H1 (cell line): ENCODE data around the gene MVK. TPM values are rescaled to one million over a fixed set of nuclear protein-coding genes. Genes with fewer than 3 reads are reported as not detected.

Source experiments
- CTCF ChIA-PET: fragments of 300-600 bp; sonication (Branson Sonifier 250); formaldehyde crosslinking; loops from one replicate; lab custom pipeline; 2021; ENCODE audit not compliant: partially characterized antibody; lab: Charles Lee
- POLR2A ChIA-PET: fragments of 300-600 bp; sonication (Branson Sonifier 250); formaldehyde crosslinking; loops from one replicate; lab custom pipeline; 2021; ENCODE audit warnings: inconsistent platforms; ENCODE audit not compliant: partially characterized antibody; lab: Charles Lee
- DNase-seq, 2 experiments: peaks; one replicate each; pipeline versions ENCODE4 v3.0.0 to v3.0.0-alpha.2; 2010 to 2022; ENCODE audit warnings: low spot score in 2 of 2, low read depth in 1 of 2, mixed read lengths in 1 of 2
- FAIRE-seq: peaks from 2 replicates; lab custom pipeline; 2011; peaks lifted over from hg19 to GRCh38; lab: Jason Lieb, UNC
- H2AFZ ChIP-seq: 2 replicates; pipeline ENCODE4 v1.8.1; 2012; ENCODE audit warnings: low read length, inconsistent platforms
- H2AK5ac ChIP-seq: 2 replicates; pipeline ENCODE4 v1.6.1; 2013; ENCODE audit warnings: low read depth, low read length
- H2BK120ac ChIP-seq: replicated peaks from 2 replicates; pipeline ENCODE3; 2013; ENCODE audit warnings: low read depth, low read length, inconsistent platforms
- H2BK12ac ChIP-seq: 2 replicates; pipeline ENCODE4 v1.6.1; 2013; ENCODE audit warnings: low read depth, low read length
- H2BK15ac ChIP-seq: 2 replicates; pipeline ENCODE4 v1.6.1; 2013; ENCODE audit warnings: low read length
- H2BK20ac ChIP-seq: 2 replicates; pipeline ENCODE4 v1.6.1; 2013; ENCODE audit warnings: low read length
- H2BK5ac ChIP-seq: 2 replicates; pipeline ENCODE4 v1.6.1; 2013; ENCODE audit warnings: low read depth, low read length
- H3K14ac ChIP-seq: 2 replicates; pipeline ENCODE4 v1.6.1; 2013; ENCODE audit warnings: inconsistent platforms; ENCODE audit not compliant: insufficient read length
- H3K18ac ChIP-seq: 2 replicates; pipeline ENCODE4 v1.6.1; 2013; ENCODE audit warnings: low read length; ENCODE audit errors: extremely low read depth
- H3K23ac ChIP-seq: 2 replicates; pipeline ENCODE4 v1.6.1; 2013; ENCODE audit warnings: inconsistent platforms; ENCODE audit not compliant: insufficient read length
- H3K23me2 ChIP-seq: 2 replicates; pipeline ENCODE4 v1.6.1; 2013; ENCODE audit warnings: low read depth, low read length
- H3K27ac ChIP-seq: 2 replicates; pipeline ENCODE4 v1.6.1; 2011; ENCODE audit warnings: low read depth, low read length, inconsistent platforms
- H3K27me3 ChIP-seq, 4 experiments: replicated peaks in 1 of 4; 1 replicate in 1 of 4; 2 replicates in 3 of 4; pipeline versions ENCODE4 v1.6.1 to v1.8.1; 2011 to 2013; ENCODE audit warnings: low read length in 3 of 4, mild to moderate bottlenecking in 3 of 4, inconsistent platforms in 2 of 4, mixed read lengths in 2 of 4, moderate library complexity in 1 of 4; ENCODE audit not compliant: control insufficient read depth in 3 of 4, insufficient read depth in 3 of 4; ENCODE audit errors: extremely low read depth in 1 of 4
- H3K36me3 ChIP-seq, 4 experiments: 2 replicates each; pipeline versions ENCODE4 v1.6.1 to v1.8.1; 2011 to 2013; ENCODE audit warnings: mild to moderate bottlenecking in 4 of 4, low read length in 3 of 4, moderate library complexity in 2 of 4, control low read depth in 1 of 4, inconsistent platforms in 1 of 4; ENCODE audit not compliant: insufficient read depth in 4 of 4, control insufficient read depth in 2 of 4
- H3K4ac ChIP-seq: replicated peaks from 2 replicates; pipeline ENCODE3; 2013; ENCODE audit warnings: low read length, low read depth, mixed read lengths, inconsistent platforms; ENCODE audit not compliant: insufficient read length
- H3K4me1 ChIP-seq, 4 experiments: replicated peaks in 1 of 4; 1 replicate in 1 of 4; 2 replicates in 3 of 4; pipeline versions ENCODE4 v1.6.1 to v1.8.1; 2011 to 2013; ENCODE audit warnings: low read length in 3 of 4, inconsistent platforms in 2 of 4, mixed read lengths in 1 of 4; ENCODE audit not compliant: insufficient read depth in 4 of 4, control insufficient read depth in 3 of 4
- H3K4me2 ChIP-seq, 2 experiments: 2 replicates each; pipeline versions ENCODE4 v1.6.1 to v1.8.1; 2011 to 2013; ENCODE audit warnings: low read depth in 2 of 2, low read length in 2 of 2, control low read depth in 1 of 2, inconsistent platforms in 1 of 2, mild to moderate bottlenecking in 1 of 2; ENCODE audit not compliant: insufficient read depth in 1 of 2
- H3K4me3 ChIP-seq, 4 experiments: fragments of 200-600, 300-600 bp in 1 of 4; sonication (generic), shearing (Covaris generic), sonication (Bioruptor Twin) in 1 of 4; 2 replicates each; pipeline versions ENCODE4 v1.5.1 to v1.8.1; 2011 to 2016; ENCODE audit warnings: low read length in 4 of 4, low read depth in 3 of 4, control low read depth in 2 of 4, inconsistent platforms in 2 of 4, mild to moderate bottlenecking in 2 of 4, mixed read lengths in 1 of 4, moderate library complexity in 1 of 4; ENCODE audit not compliant: insufficient read depth in 2 of 4; ENCODE audit errors: extremely low read depth in 1 of 4
- H3K56ac ChIP-seq: replicated peaks from 2 replicates; pipeline ENCODE3; 2013; ENCODE audit warnings: low read depth, mild to moderate bottlenecking, mixed read lengths, low read length, inconsistent platforms; ENCODE audit not compliant: insufficient read length
- H3K79me1 ChIP-seq: 2 replicates; pipeline ENCODE4 v1.6.1; 2013; ENCODE audit warnings: low read depth, low read length, control low read depth
- H3K79me2 ChIP-seq, 2 experiments: 2 replicates each; pipeline versions ENCODE4 v1.6.1 to v1.8.1; 2012 to 2013; ENCODE audit warnings: low read length in 2 of 2, mild to moderate bottlenecking in 2 of 2, inconsistent platforms in 1 of 2; ENCODE audit not compliant: insufficient read depth in 2 of 2, control insufficient read depth in 1 of 2
- H3K9ac ChIP-seq, 4 experiments: replicated peaks in 1 of 4; 1 replicate in 1 of 4; 2 replicates in 3 of 4; pipeline versions ENCODE4 v1.6.1 to v1.8.1; 2011 to 2013; ENCODE audit warnings: low read depth in 3 of 4, low read length in 3 of 4, control low read depth in 2 of 4, mild to moderate bottlenecking in 2 of 4, moderate library complexity in 2 of 4, inconsistent platforms in 1 of 4; ENCODE audit errors: extremely low read depth in 1 of 4
- H3K9me3 ChIP-seq, 2 experiments: 2 replicates each; pipeline versions ENCODE4 v1.6.1 to v1.8.1; 2012 to 2013; ENCODE audit warnings: mild to moderate bottlenecking in 2 of 2, moderate library complexity in 2 of 2, control low read depth in 1 of 2, inconsistent platforms in 1 of 2, low read depth in 1 of 2, low read length in 1 of 2, mixed read lengths in 1 of 2; ENCODE audit not compliant: insufficient read depth in 2 of 2
- H4K20me1 ChIP-seq, 2 experiments: replicated peaks in 1 of 2; 2 replicates each; pipeline versions ENCODE3 to v1.8.1; 2011 to 2013; ENCODE audit warnings: inconsistent platforms in 2 of 2, low read length in 2 of 2, mild to moderate bottlenecking in 1 of 2; ENCODE audit not compliant: insufficient read depth in 2 of 2, control insufficient read depth in 1 of 2
- H4K5ac ChIP-seq: 2 replicates; pipeline ENCODE4 v1.6.1; 2013; ENCODE audit warnings: low read length, low read depth, mixed read lengths, inconsistent platforms; ENCODE audit not compliant: insufficient read length
- H4K8ac ChIP-seq: 2 replicates; pipeline ENCODE4 v1.8.0; 2013; ENCODE audit warnings: mild to moderate bottlenecking, moderate library complexity, low read length, inconsistent platforms; ENCODE audit not compliant: insufficient read depth; ENCODE audit errors: extremely low read depth
- H4K91ac ChIP-seq: replicated peaks from 2 replicates; pipeline ENCODE3; 2013; ENCODE audit warnings: low read length, mixed read lengths, inconsistent platforms; ENCODE audit not compliant: insufficient read length
- CBX8 ChIP-seq: fragments of 300-800, 300-1000 bp; sonication (generic); IDR thresholded peaks from 2 replicates; pipeline ENCODE4 v1.7.1; 2016; ENCODE audit warnings: low read depth, low read length, borderline replicate concordance
- CTCF ChIP-seq, 3 experiments: IDR thresholded peaks; 1 replicate in 2 of 3; 2 replicates in 1 of 3; pipeline versions ENCODE4 v1.5.1 to v1.6.1; 2011; ENCODE audit warnings: low read length in 3 of 3, mild to moderate bottlenecking in 3 of 3, inconsistent platforms in 2 of 3, low read depth in 1 of 3, moderate library complexity in 1 of 3; ENCODE audit not compliant: insufficient read depth in 1 of 3; ENCODE audit errors: control extremely low read depth in 1 of 3
- EGR1 ChIP-seq: IDR thresholded peaks from 2 replicates; pipeline ENCODE4 v1.6.1; 2011; ENCODE audit warnings: low read depth, low read length, borderline replicate concordance
- EZH2 ChIP-seq: fragments of 200-600 bp; sonication (generic); IDR thresholded peaks from 2 replicates; pipeline ENCODE4 v1.7.1; 2012; ENCODE audit warnings: low read depth, mild to moderate bottlenecking, moderate library complexity, low read length, inconsistent platforms; ENCODE audit not compliant: severe bottlenecking
- KDM4A ChIP-seq: IDR thresholded peaks from one replicate; pipeline ENCODE4 v1.7.1; 2012; ENCODE audit warnings: low read depth, mild to moderate bottlenecking, moderate library complexity, low read length, inconsistent platforms; ENCODE audit not compliant: severe bottlenecking
- NRF1 ChIP-seq: IDR thresholded peaks from 2 replicates; pipeline ENCODE4 v1.6.1; 2011; ENCODE audit warnings: mild to moderate bottlenecking, low read depth, low read length, improper control_type of control experiment
- POLR2AphosphoS5 ChIP-seq: IDR thresholded peaks from 2 replicates; pipeline ENCODE4 v1.6.1; 2011; ENCODE audit warnings: low read depth, low read length
- SIRT6 ChIP-seq: IDR thresholded peaks from one replicate; pipeline ENCODE4 v1.7.1; 2012; ENCODE audit warnings: low read length, inconsistent platforms
- SP2 ChIP-seq: IDR thresholded peaks from 2 replicates; pipeline ENCODE4 v1.6.1; 2012; ENCODE audit warnings: mild to moderate bottlenecking, low read length, inconsistent platforms
- TCF12 ChIP-seq: IDR thresholded peaks from 2 replicates; pipeline ENCODE4 v1.6.1; 2011; ENCODE audit warnings: low read depth, mild to moderate bottlenecking, low read length
- WGBS, 2 experiments: shearing (Covaris generic) in 1 of 2; methylation state at CpG; one replicate each; pipeline versions ENCODE4 v1.1.6 to v1.1.7; 2013 to 2015; ENCODE audit warnings: low lambda C conversion rate in 2 of 2, mixed read lengths in 2 of 2, inconsistent platforms in 1 of 2, low coverage in 1 of 2, missing lambda C conversion rate in 1 of 2; ENCODE audit not compliant: insufficient replicate concordance in 2 of 2, insufficient coverage in 1 of 2, insufficient read length in 1 of 2; ENCODE audit errors: extremely low coverage in 1 of 2, missing lambda C conversion rate in 1 of 2; 5-methylcytosine and 5-hydroxymethylcytosine counted together
- polyA plus RNA-seq, 7 experiments: library from polyadenylated mRNA; depleted of rRNA in 3 of 7; stranded (reverse) in 5 of 7; unstranded in 2 of 7; fragments of >200 nt in 5 of 7; fragments of 200-250 nt in 2 of 7; gene quantifications; 1 replicate in 5 of 7; 2 replicates in 1 of 7; 4 replicates in 1 of 7; pipeline versions ENCODE4 v1.2.1 to v1.2.3, GENCODE V29; 2011 to 2013; ENCODE audit warnings: missing spikeins in 2 of 7, mixed read lengths in 2 of 7
- total RNA-seq: library from RNA; stranded (reverse); fragmentation: NEBNext Ultra II Directional; extraction: Animal tissue kit (Norgen Biotek cat#: 25700); gene quantifications from 2 replicates; pipeline ENCODE4 v1.2.1, GENCODE V29; 2021

Gene MVK
- total and polyA plus RNA-seq, 2 of the 8 experiments (the other 6 are each of a cell fraction or from before 2014, with no cell fraction given): 15.7 to 20.9 TPM

- Histone ChIP-seq H3K23me2 (no peaks in the 10 kb centered on the region), H4K91ac (no peak overlapping the region), H3K4me2 (no peak overlapping the region), H4K8ac (no peak overlapping the region), H3K79me2 (no peaks in the 10 kb centered on the region), H2BK20ac (no peak overlapping the region), H3K27me3 (no peaks in the 10 kb centered on the region), H4K5ac (no peak overlapping the region), H3K4me3 (no peak overlapping the region), H3K36me3 (peaks cover 5 to 54% (median 17%) of the 10 kb centered on the region in 4 experiments; a peak in 6 of 8 replicates), H2AK5ac (no peak overlapping the region), H3K56ac (no peak overlapping the region), H2BK12ac (no peak overlapping the region), H4K20me1 (peaks cover 0 to 5% of the 10 kb centered on the region in 2 experiments), H2BK15ac (no peak overlapping the region), H3K27ac (no peak overlapping the region), H3K9ac (no peak overlapping the region), H3K4me1 (no peaks in the 10 kb centered on the region), H3K4ac (no peak overlapping the region), H3K14ac (no peak overlapping the region), H2AFZ (no peak overlapping the region), H2BK120ac (no peak overlapping the region), H3K23ac (no peak overlapping the region), H2BK5ac (no peak overlapping the region), H3K18ac (no peak overlapping the region), H3K9me3 (no peaks in the 10 kb centered on the region), H3K79me1 (no peaks in the 10 kb centered on the region; the same call in 1 of the 2 replicates)
- DNase-seq (no peak), FAIRE-seq (no peak)
- TF ChIP-seq POLR2AphosphoS5 (no peak), CTCF (IDR thresholded peaks at IDR 0.05; ENCODE audit: control extremely low read depth in 1 of 3, insufficient read depth in 1 of 3, low read depth in 1 of 3, low read length in 3 of 3) (no peak), NRF1 (no peak), TCF12 (no peak), EGR1 (no peak), KDM4A (no peak), CBX8 (no peak), SIRT6 (no peak), EZH2 (no peak), SP2 (no peak)
- ChIA-PET CTCF (interaction anchor here (0.6 to 8.0 kb wide), 8 partner anchors 17 to 715 kb away, joined by 3 to 68 read pairs (median 4); no protein-coding TSS in a partner anchor), POLR2A (interaction anchor here (1.4 kb wide), 1 partner anchor 8 kb away, joined by 5 read pairs; no protein-coding TSS in a partner anchor)
- 97% methylated on average over 8 of the region's 8 CpGs; no CpG with 5 or more reads in 1 of the 2 experiments for WGBS, 2 experiments
Measured at GRCh38 chr12:109581856-109582255, 8.3 kb downstream of the MVK start.
